GM23338 (cell line): ENCODE results near the gene ANKRD62. TPM values are rescaled to one million over a fixed set of nuclear protein-coding genes. Genes with fewer than 3 reads are reported as not detected.

Experiments
- ATAC-seq: fragments of 200-7000 bp; cut with Tn5 transposase; 3 replicates; pipeline ENCODE4 v1.9.1; 2020
- DNase-seq: peaks from one replicate; pipeline ENCODE4 v3.0.0-alpha.2; 2015; ENCODE audit warnings: low spot score
- H2AFZ ChIP-seq: fragments of 200-600 bp; sonication (generic); 2 replicates; pipeline ENCODE4 v1.8.0; 2016; ENCODE audit warnings: antibody characterized with exemption, mild to moderate bottlenecking, moderate library complexity
- H3F3A ChIP-seq: fragments of 200-600 bp; sonication (generic); replicated peaks from 2 replicates; pipeline ENCODE4 v1.8.0; 2017; ENCODE audit warnings: antibody characterized with exemption, mixed run types, low read depth
- H3K27ac ChIP-seq: fragments of 200-600 bp; sonication (generic); 2 replicates; pipeline ENCODE4 v1.6.1; 2016; ENCODE audit warnings: low read depth
- H3K27me3 ChIP-seq: fragments of 200-600 bp; sonication (generic); 2 replicates; pipeline ENCODE4 v1.8.0; 2016; ENCODE audit warnings: mild to moderate bottlenecking, mixed run types, moderate library complexity; ENCODE audit not compliant: insufficient read depth
- H3K36me3 ChIP-seq: fragments of 200-600 bp; sonication (generic); 2 replicates; pipeline ENCODE4 v1.8.0; 2016; ENCODE audit warnings: mild to moderate bottlenecking; ENCODE audit not compliant: insufficient read depth
- H3K4me1 ChIP-seq: fragments of 200-600 bp; sonication (generic); 2 replicates; pipeline ENCODE4 v1.8.0; 2016; ENCODE audit warnings: mild to moderate bottlenecking, moderate library complexity; ENCODE audit not compliant: insufficient read depth
- H3K4me2 ChIP-seq: fragments of 200-600 bp; sonication (generic); 2 replicates; pipeline ENCODE4 v1.7.1; 2017; ENCODE audit warnings: mixed run types
- H3K4me3 ChIP-seq: fragments of 200-600 bp; sonication (generic); 2 replicates; pipeline ENCODE4 v1.6.1; 2016; ENCODE audit warnings: mixed run types
- H3K79me2 ChIP-seq: fragments of 200-600 bp; sonication (generic); replicated peaks from 2 replicates; pipeline ENCODE4 v1.8.0; 2017; ENCODE audit warnings: mild to moderate bottlenecking; ENCODE audit not compliant: insufficient read depth
- H3K9me2 ChIP-seq: fragments of 200-600 bp; sonication (generic); 2 replicates; pipeline ENCODE4 v1.8.0; 2017; ENCODE audit not compliant: insufficient read depth
- H4K20me1 ChIP-seq: fragments of 200-600 bp; sonication (generic); replicated peaks from 2 replicates; pipeline ENCODE4 v1.8.0; 2017; ENCODE audit warnings: mild to moderate bottlenecking; ENCODE audit not compliant: insufficient read depth
- H3K27ac Mint-ChIP-seq: 2 replicates; pipeline ENCODE4 v1.8.0; 2020; ENCODE audit warnings: inconsistent platforms, mild to moderate bottlenecking, moderate library complexity, mixed read lengths
- H3K27me3 Mint-ChIP-seq: 3 replicates; pipeline ENCODE4 v1.8.0; 2022; ENCODE audit warnings: low read depth, mild to moderate bottlenecking, moderate library complexity, mixed read lengths, inconsistent platforms; ENCODE audit not compliant: insufficient read depth, poor library complexity
- H3K36me3 Mint-ChIP-seq: 3 replicates; pipeline ENCODE4 v1.8.0; 2021; ENCODE audit warnings: low read depth, mild to moderate bottlenecking, inconsistent platforms, moderate library complexity, mixed read lengths
- H3K4me1 Mint-ChIP-seq: 3 replicates; pipeline ENCODE4 v1.8.0; 2020; ENCODE audit warnings: mild to moderate bottlenecking, inconsistent platforms, mixed read lengths
- H3K4me3 Mint-ChIP-seq: 3 replicates; pipeline ENCODE4 v1.8.0; 2021; ENCODE audit warnings: moderate library complexity, mild to moderate bottlenecking, inconsistent platforms, mixed read lengths
- H3K9me3 Mint-ChIP-seq: 3 replicates; pipeline ENCODE4 v1.8.0; 2020; ENCODE audit warnings: moderate library complexity, mild to moderate bottlenecking, inconsistent platforms, mixed read lengths
- CREB1 ChIP-seq: fragments of 250-450 bp; sonication (Bioruptor Pico); IDR thresholded peaks from 2 replicates; pipeline ENCODE4 v1.5.0; 2020; ENCODE audit warnings: low read depth, mild to moderate bottlenecking, moderate library complexity
- EZH2 ChIP-seq: fragments of 200-600 bp; sonication (generic); IDR thresholded peaks from one replicate; pipeline ENCODE4 v1.8.0; 2017; ENCODE audit warnings: antibody characterized with exemption, mild to moderate bottlenecking, low read depth; ENCODE audit not compliant: unreplicated experiment
- JUNB ChIP-seq: IDR thresholded peaks from one replicate; pipeline ENCODE4 v1.6.1; 2016; ENCODE audit warnings: antibody characterized with exemption; ENCODE audit not compliant: unreplicated experiment
- NANOG ChIP-seq: IDR thresholded peaks from 2 replicates; pipeline ENCODE4 v1.6.1; 2016; ENCODE audit warnings: antibody characterized with exemption, borderline replicate concordance
- POLR2AphosphoS5 ChIP-seq: IDR thresholded peaks from 2 replicates; pipeline ENCODE4 v1.6.1; 2016; ENCODE audit warnings: antibody characterized with exemption, low read depth
- STAT1 ChIP-seq: IDR thresholded peaks from one replicate; pipeline ENCODE4 v1.6.1; 2016; ENCODE audit warnings: antibody characterized with exemption; ENCODE audit not compliant: unreplicated experiment
- polyA plus RNA-seq: library from polyadenylated mRNA; unstranded; fragments of >200 nt; fragmentation: Nextera tagmentation; extraction: Ambion mirVana; gene quantifications from 2 replicates; pipeline ENCODE4 v1.2.1, GENCODE V29; 2016
- total RNA-seq: library from RNA; depleted of rRNA; stranded (reverse); fragments of >200 nt; shearing (Covaris generic); gene quantifications from 2 replicates; pipeline ENCODE4 v1.2.3, GENCODE V29; 2014
- TF ChIP-seq, protein P1 (sequence below), 2 experiments: fragments of 200-600 bp in 1 of 2; sonication (generic) in 1 of 2; conservative IDR thresholded peaks; 2 replicates each; pipeline versions ENCODE4 v1.5.1 to v1.6.1; 2016 to 2017; ENCODE audit warnings: antibody characterized with exemption in 2 of 2, low read depth in 2 of 2, mild to moderate bottlenecking in 2 of 2, moderate library complexity in 1 of 2
- TF ChIP-seq, protein P2 (sequence below): IDR thresholded peaks from 2 replicates; pipeline ENCODE4 v1.6.1; 2016; ENCODE audit warnings: antibody characterized with exemption

Gene ANKRD62
- total and polyA plus RNA-seq, 2 experiments from 2014 or later, result not detected

DNA sequence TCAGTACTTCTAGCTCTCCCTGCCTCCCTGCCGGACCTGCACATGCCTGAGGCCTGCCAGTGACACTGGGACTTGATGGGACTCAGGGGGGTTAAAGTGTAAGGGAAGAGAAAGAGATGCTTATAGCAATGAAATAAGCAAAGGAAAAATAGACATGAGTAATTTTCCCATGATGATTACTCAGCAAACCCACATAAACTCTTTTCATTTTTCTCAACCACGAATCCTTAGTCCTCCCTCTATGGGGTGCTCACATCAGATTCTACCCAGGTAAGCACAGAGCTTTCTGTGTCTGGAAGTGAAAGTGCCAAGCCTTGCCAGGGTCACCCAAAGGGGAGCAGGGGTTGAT, 44.8 kb upstream of the ANKRD62 start (continued):
- TF ChIP-seq NANOG (no peak), STAT1 (no peak), CREB1 (CRISPR knock-in tag) (no peak)
- TF ChIP-seq, protein P1, sequence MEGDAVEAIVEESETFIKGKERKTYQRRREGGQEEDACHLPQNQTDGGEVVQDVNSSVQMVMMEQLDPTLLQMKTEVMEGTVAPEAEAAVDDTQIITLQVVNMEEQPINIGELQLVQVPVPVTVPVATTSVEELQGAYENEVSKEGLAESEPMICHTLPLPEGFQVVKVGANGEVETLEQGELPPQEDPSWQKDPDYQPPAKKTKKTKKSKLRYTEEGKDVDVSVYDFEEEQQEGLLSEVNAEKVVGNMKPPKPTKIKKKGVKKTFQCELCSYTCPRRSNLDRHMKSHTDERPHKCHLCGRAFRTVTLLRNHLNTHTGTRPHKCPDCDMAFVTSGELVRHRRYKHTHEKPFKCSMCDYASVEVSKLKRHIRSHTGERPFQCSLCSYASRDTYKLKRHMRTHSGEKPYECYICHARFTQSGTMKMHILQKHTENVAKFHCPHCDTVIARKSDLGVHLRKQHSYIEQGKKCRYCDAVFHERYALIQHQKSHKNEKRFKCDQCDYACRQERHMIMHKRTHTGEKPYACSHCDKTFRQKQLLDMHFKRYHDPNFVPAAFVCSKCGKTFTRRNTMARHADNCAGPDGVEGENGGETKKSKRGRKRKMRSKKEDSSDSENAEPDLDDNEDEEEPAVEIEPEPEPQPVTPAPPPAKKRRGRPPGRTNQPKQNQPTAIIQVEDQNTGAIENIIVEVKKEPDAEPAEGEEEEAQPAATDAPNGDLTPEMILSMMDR (conservative IDR thresholded peaks at IDR 0.05; ENCODE audit: low read depth in 2 of 2), result no peak
- TF ChIP-seq, protein P2, sequence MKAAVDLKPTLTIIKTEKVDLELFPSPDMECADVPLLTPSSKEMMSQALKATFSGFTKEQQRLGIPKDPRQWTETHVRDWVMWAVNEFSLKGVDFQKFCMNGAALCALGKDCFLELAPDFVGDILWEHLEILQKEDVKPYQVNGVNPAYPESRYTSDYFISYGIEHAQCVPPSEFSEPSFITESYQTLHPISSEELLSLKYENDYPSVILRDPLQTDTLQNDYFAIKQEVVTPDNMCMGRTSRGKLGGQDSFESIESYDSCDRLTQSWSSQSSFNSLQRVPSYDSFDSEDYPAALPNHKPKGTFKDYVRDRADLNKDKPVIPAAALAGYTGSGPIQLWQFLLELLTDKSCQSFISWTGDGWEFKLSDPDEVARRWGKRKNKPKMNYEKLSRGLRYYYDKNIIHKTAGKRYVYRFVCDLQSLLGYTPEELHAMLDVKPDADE, result no peak

- no peak overlapping the region for H3K27ac ChIP-seq
- H3K79me2 ChIP-seq, result no peaks in the 10 kb centered on the region
- no peaks in the 10 kb centered on the region for H3K9me2 ChIP-seq
- Mint-ChIP-seq H3K4me3 (no peak overlapping the region), H3K27me3 (peaks cover 5% of the 10 kb centered on the region), H3K36me3 (no peaks in the 10 kb centered on the region), H3K4me1 (peaks cover 8% of the 10 kb centered on the region), H3K27ac (no peak overlapping the region), H3K9me3 (peaks cover 3% of the 10 kb centered on the region; the same call in 1 of the 3 replicates)
- H2AFZ ChIP-seq, result no peak overlapping the region
- DNase-seq (no peak), ATAC-seq (no peak)
- H3K4me3 ChIP-seq, result no peak overlapping the region
- H3K4me2 ChIP-seq, result no peak overlapping the region
- H3K36me3 ChIP-seq, result no peaks in the 10 kb centered on the region
- no peak for TF ChIP-seq STAT1
- H3K27me3 ChIP-seq, result no peaks in the 10 kb centered on the region
- H3F3A ChIP-seq, result no peaks in the 10 kb centered on the region
- H3K4me1 ChIP-seq, result no peaks in the 10 kb centered on the region
- no peaks in the 10 kb centered on the region for H4K20me1 ChIP-seq
These were observed 43.4 kb upstream of the ANKRD62 start for GRCh38 chr18:12049978-12050811.

- ATAC-seq, result peak; percentile 18; the same call in 1 of the 3 replicates
- peaks cover 8% of the 10 kb centered on the region for H3K4me1 Mint-ChIP-seq
- TF ChIP-seq JUNB (no peak), STAT1 (no peak), POLR2AphosphoS5 (no peak), NANOG (no peak), EZH2 (no peak)
- TF ChIP-seq, protein P2, result no peak
These were observed 40.8 kb upstream of the ANKRD62 start for GRCh38 chr18:12052866-12053265.

More at GRCh38 chr18:12052866-12053265, 40.8 kb upstream of the ANKRD62 start:
- Mint-ChIP-seq H3K27ac (no peak overlapping the region), H3K27me3 (peaks cover 5% of the 10 kb centered on the region), H3K36me3 (no peaks in the 10 kb centered on the region), H3K4me3 (no peak overlapping the region), H3K9me3 (peaks cover 2% of the 10 kb centered on the region; the same call in 1 of the 3 replicates)
- Histone ChIP-seq H3K4me1 (no peaks in the 10 kb centered on the region), H3K4me2 (no peak overlapping the region), H3K4me3 (no peak overlapping the region), H3K79me2 (no peaks in the 10 kb centered on the region), H3F3A (no peaks in the 10 kb centered on the region), H3K9me2 (no peaks in the 10 kb centered on the region), H3K36me3 (no peaks in the 10 kb centered on the region), H4K20me1 (no peaks in the 10 kb centered on the region), H3K27me3 (no peaks in the 10 kb centered on the region), H2AFZ (no peak overlapping the region; the same call in 1 of the 2 replicates), H3K27ac (no peak overlapping the region)
- peak; percentile 33 for DNase-seq
